Eye (tissue), 1 donor: ENCODE measurements around the gene KLHL17.
"Not testable (repeated sequence)": the region's sequence is repeated elsewhere in the genome, so short reads cannot be mapped to it uniquely, and the experiment has no call there.

Experiments
- DNase-seq: peaks from one replicate; pipeline ENCODE4 v3.0.0-alpha.2; 2015

Gene KLHL17

GRCh38 chr1:1003618-1004419 is 43.4 kb downstream of the KLHL17 start:
- DNase-seq: no peak

DNA sequence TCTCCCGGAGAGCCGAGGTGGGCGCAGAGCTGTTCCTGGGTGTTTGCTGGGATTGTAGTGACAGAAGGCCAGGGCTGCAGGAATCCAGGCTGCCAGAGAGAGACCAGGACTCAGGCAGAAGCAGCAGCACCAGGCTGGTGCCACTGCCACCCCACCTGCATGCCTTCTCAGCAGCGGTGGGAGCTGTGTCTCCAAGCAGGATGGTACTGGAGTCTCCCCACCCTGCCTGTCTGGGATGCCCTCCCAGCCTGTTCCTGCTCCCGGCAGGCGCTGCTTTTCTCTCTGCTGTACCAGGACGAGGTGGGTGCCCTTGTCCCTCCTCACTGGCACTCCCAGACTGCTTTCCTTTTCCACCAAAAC is 44.0 kb downstream of the KLHL17 start:
- no peak for DNase-seq

- DNase-seq: peak; percentile 71
Measured at GRCh38 chr1:1004780-1005697, 44.7 kb downstream of the KLHL17 start.

DNA sequence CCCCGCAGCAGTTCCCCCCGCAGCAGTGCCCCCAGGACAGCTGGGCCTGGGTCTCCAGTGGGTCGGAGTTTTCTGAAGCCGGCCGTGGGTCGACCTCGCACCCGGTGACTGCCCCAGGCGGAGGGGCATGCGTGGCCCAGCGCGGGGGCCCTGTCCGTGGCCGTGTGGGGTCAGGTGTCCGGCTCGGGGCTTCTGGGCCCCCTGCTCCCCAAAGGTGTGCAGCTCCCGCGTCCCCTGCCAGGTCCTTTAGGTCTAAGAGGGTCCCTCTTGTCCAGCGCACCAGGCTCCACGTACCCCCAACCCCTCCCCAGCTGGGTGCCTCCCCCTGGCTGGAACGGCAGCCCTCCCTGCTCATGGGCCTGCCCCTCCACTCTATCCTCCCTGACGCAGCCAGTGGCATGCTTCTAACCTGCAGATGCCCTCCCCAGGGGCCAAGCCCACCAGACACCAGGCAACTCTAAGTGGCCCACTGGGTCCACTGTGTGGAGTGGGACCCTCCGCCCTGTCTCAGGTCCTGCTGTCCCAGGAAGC is 45.5 kb downstream of the KLHL17 start:
- no peak for DNase-seq

DNA sequence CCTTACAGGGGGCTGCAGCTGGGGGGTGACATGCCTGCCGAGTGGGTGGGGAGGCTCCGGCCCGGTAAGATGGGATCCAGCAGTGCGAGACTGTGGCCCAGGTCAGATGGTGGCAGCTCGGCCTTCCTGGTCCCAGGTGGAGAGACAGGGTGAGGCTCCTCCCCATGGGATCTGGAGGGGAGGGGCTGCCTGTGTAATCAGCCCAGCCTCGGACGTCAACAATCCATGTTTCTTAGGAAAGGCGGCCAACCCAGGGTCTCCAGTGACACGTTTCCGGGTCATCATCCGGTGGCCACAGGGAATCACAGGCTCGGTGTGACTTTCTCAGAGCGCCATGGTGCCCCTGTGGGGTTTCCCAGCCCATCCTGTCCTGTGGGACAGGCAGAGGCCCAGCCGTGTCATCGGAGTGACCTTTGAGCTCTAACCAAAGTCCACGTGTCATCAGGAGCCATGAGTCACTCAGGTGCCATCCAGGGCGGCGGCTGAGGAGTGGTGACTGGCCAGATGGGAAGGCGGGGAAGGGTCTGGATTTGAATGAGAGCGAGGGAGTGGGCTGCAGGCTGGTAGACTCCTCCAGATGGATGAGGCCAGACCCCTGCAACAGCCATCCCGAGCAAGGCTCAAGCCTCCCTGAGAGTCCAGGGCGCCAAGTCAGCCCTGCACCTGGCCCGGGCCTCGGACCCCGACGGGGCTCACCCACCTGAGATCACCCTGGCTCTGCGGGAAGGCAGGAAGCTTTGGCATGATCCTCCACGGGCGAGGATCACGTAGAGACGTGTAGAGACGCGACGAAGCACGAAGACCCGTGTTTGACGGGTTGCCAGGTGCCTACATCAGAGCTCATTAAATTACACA is 46.1 kb downstream of the KLHL17 start:
- DNase-seq: no peak

- not testable (repeated sequence) for DNase-seq
Measured at GRCh38 chr1:1010131-1010530, 49.7 kb downstream of the KLHL17 start.

DNA sequence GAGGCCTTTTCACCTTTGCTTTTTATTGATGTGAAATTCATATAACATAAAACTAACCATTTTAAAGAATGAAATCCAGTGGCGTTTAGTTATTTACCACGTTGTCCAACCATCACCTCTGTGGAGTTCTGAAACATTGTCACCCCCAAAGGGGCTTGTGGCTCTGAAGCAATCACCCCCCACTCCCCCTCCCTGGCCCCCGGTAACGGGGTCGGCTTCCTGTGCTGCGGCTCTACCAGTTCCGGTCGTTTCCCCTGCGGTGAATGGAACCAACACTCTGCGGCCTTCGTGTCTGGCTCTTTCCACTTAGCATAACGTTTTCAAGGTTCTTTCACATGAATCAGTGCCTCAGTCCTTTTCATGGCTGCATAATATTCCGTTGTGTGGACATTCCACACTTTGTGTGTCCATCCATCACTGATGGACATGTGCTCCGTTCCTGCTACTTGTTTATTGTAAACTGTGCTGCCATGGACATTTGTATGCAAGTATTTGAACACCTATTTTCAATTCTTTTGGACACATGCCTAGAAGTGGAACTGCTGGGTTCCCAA is 51.1 kb downstream of the KLHL17 start:
- no peak for DNase-seq

- DNase-seq: not testable (repeated sequence)
Measured at GRCh38 chr1:1012736-1013104, 52.3 kb downstream of the KLHL17 start.

- peak; percentile 86 for DNase-seq
Measured at GRCh38 chr1:1013105-1013921, 52.9 kb downstream of the KLHL17 start, which contains the start of gene ISG15. Gene ISG15, plus strand, starts transcription at chr1:1013497. Its CDS starts 77 bp downstream, at chr1:1013574.

DNA sequence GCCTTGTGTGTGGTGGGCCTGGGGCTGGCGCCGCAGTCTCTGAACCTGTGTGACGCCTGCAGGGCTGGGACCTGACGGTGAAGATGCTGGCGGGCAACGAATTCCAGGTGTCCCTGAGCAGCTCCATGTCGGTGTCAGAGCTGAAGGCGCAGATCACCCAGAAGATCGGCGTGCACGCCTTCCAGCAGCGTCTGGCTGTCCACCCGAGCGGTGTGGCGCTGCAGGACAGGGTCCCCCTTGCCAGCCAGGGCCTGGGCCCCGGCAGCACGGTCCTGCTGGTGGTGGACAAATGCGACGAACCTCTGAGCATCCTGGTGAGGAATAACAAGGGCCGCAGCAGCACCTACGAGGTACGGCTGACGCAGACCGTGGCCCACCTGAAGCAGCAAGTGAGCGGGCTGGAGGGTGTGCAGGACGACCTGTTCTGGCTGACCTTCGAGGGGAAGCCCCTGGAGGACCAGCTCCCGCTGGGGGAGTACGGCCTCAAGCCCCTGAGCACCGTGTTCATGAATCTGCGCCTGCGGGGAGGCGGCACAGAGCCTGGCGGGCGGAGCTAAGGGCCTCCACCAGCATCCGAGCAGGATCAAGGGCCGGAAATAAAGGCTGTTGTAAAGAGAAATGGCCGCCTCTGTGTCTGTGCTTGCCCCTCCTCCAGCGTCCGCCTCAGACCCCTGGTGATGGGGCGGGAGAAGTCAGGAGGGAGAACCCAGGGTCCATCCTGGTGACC is 53.7 kb downstream of the KLHL17 start:
- no peak for DNase-seq

- no peak for DNase-seq
Measured at GRCh38 chr1:1014799-1015681, 54.7 kb downstream of the KLHL17 start.
